Ascending aorta (tissue), 2 donors: ENCODE measurements around the gene ST3GAL5. TPM values are rescaled to one million over a fixed set of nuclear protein-coding genes. Genes with fewer than 3 reads are reported as not detected.

ENCODE experiments used
- DNase-seq, 2 donors: peaks; one replicate each; pipeline ENCODE4 v3.0.0-alpha.2; 2019; ENCODE audit warnings: low spot score in 2 of 2
- H3K27ac ChIP-seq, 2 donors: fragments of 200-600 bp; sonication (generic); one replicate each; pipeline ENCODE4 v1.5.1; 2016 to 2017; ENCODE audit warnings: mild to moderate bottlenecking in 1 of 2
- H3K27me3 ChIP-seq: fragments of 200-600 bp; sonication (generic); one replicate; pipeline ENCODE4 v1.5.1; 2017
- H3K36me3 ChIP-seq, 2 donors: fragments of 200-600 bp; sonication (generic); one replicate each; pipeline ENCODE4 v1.5.1; 2016
- H3K4me1 ChIP-seq, 2 donors: fragments of 200-600 bp; sonication (generic); one replicate each; pipeline ENCODE4 v1.5.1; 2016 to 2017; ENCODE audit warnings: mild to moderate bottlenecking in 1 of 2
- H3K4me3 ChIP-seq, 2 donors: fragments of 200-600 bp; sonication (generic); one replicate each; pipeline ENCODE4 v1.5.1; 2016 to 2017; ENCODE audit warnings: mild to moderate bottlenecking in 1 of 2
- H3K9me3 ChIP-seq, 2 donors: fragments of 200-600 bp; sonication (generic); one replicate each; pipeline ENCODE4 v1.5.1; 2016
- CTCF ChIP-seq, 3 experiments: fragments of 200-600 bp in 2 of 3; fragments of 450-650 bp in 1 of 3; sonication (generic) in 2 of 3; IDR thresholded peaks; one replicate each; pipeline ENCODE4 v1.5.1; 2016 to 2019; ENCODE audit warnings: antibody characterized with exemption in 3 of 3, mild to moderate bottlenecking in 1 of 3, moderate library complexity in 1 of 3
- intact Hi-C: fragments of 100-400 bp; cut with DNase I; formaldehyde crosslinking; loops from one replicate; pipeline ENCODE4 v1.15.1; 2023
- total RNA-seq: library from RNA; depleted of rRNA; stranded (reverse); fragments of >200 nt; gene quantifications from one replicate; pipeline ENCODE4 v1.1.0, GENCODE V29; 2016

Gene ST3GAL5
- total RNA-seq, 1 donor from 2014 or later: 21.0 TPM

- peaks cover 7 to 11% of the 10 kb centered on the region in 2 donors for H3K36me3 ChIP-seq
- peaks cover 8 to 10% of the 10 kb centered on the region in 2 donors for H3K4me1 ChIP-seq
- H3K9me3 ChIP-seq: no peaks in the 10 kb centered on the region
- peak in 1 of 2 donors; percentile 41 for DNase-seq
- no peak overlapping the region for H3K4me3 ChIP-seq
- intact Hi-C loops: no loop called here
- no peak overlapping the region for H3K27ac ChIP-seq
- no peak for TF ChIP-seq CTCF (IDR thresholded peaks at IDR 0.05)
- H3K27me3 ChIP-seq: no peaks in the 10 kb centered on the region
Measured at GRCh38 chr2:85806358-85807118, 82.3 kb downstream of the ST3GAL5 start.

GRCh38 chr2:85804583-85804982 lies 84.2 kb downstream of the ST3GAL5 start:
- Histone ChIP-seq H3K27ac (no peak overlapping the region), H3K4me3 (no peak overlapping the region), H3K9me3 (no peaks in the 10 kb centered on the region), H3K27me3 (no peaks in the 10 kb centered on the region), H3K36me3 (peaks cover 7 to 23% of the 10 kb centered on the region in 2 donors), H3K4me1 (no peaks in the 10 kb centered on the region)
- peak; percentile 28 to 51 (median 33) for TF ChIP-seq CTCF (IDR thresholded peaks at IDR 0.05)
- peak in 1 of 2 donors; percentile 44 for DNase-seq
- intact Hi-C loops: no loop called here

- H3K9me3 ChIP-seq: no peaks in the 10 kb centered on the region
- H3K4me3 ChIP-seq: no peak overlapping the region
- H3K27ac ChIP-seq: no peak overlapping the region
- H3K27me3 ChIP-seq: no peaks in the 10 kb centered on the region
- H3K4me1 ChIP-seq: no peaks in the 10 kb centered on the region
- peak in 1 of 2 donors; percentile 58 for DNase-seq
- H3K36me3 ChIP-seq: peaks cover 7 to 23% of the 10 kb centered on the region in 2 donors
- intact Hi-C loops: no loop called here
- TF ChIP-seq CTCF (IDR thresholded peaks at IDR 0.05): no peak
Measured at GRCh38 chr2:85803704-85804425, 84.9 kb downstream of the ST3GAL5 start.

GRCh38 chr2:85802354-85803103 lies 86.3 kb downstream of the ST3GAL5 start:
- Histone ChIP-seq H3K27me3 (no peaks in the 10 kb centered on the region), H3K36me3 (peaks cover 7 to 23% of the 10 kb centered on the region in 2 donors), H3K9me3 (no peaks in the 10 kb centered on the region), H3K4me1 (peaks cover 2 to 4% of the 10 kb centered on the region in 2 donors), H3K4me3 (no peak overlapping the region), H3K27ac (no peak overlapping the region)
- DNase-seq: peak in 1 of 2 donors; percentile 42
- intact Hi-C loops: no loop called here
- no peak for TF ChIP-seq CTCF (IDR thresholded peaks at IDR 0.05)

GRCh38 chr2:85801871-85802270 lies 86.9 kb downstream of the ST3GAL5 start:
- H3K4me1 ChIP-seq: peaks cover 9 to 11% of the 10 kb centered on the region in 2 donors
- H3K9me3 ChIP-seq: no peaks in the 10 kb centered on the region
- no peak for TF ChIP-seq CTCF (IDR thresholded peaks at IDR 0.05)
- H3K27ac ChIP-seq: no peak overlapping the region
- peaks cover 7 to 23% of the 10 kb centered on the region in 2 donors for H3K36me3 ChIP-seq
- peak in 1 of 2 donors; percentile 61 for DNase-seq
- intact Hi-C loops: no loop called here
- no peaks in the 10 kb centered on the region for H3K27me3 ChIP-seq
- no peak overlapping the region for H3K4me3 ChIP-seq
